ENCODE data around the gene ATF7IP2. TPM values are rescaled to one million over a fixed set of nuclear protein-coding genes. Genes with fewer than 3 reads are reported as not detected.

The ATF7IP2 gene
- total and polyA plus RNA-seq, 9 of the 15 experiments (the other 6 are each of a cell fraction or from before 2014, with no cell fraction given) = 131 to 515 (median 196) TPM

GRCh38 chr16:10356870-10357842 is 28.7 kb upstream of the ATF7IP2 start (continued):
- TF ChIP-seq, protein P1, sequence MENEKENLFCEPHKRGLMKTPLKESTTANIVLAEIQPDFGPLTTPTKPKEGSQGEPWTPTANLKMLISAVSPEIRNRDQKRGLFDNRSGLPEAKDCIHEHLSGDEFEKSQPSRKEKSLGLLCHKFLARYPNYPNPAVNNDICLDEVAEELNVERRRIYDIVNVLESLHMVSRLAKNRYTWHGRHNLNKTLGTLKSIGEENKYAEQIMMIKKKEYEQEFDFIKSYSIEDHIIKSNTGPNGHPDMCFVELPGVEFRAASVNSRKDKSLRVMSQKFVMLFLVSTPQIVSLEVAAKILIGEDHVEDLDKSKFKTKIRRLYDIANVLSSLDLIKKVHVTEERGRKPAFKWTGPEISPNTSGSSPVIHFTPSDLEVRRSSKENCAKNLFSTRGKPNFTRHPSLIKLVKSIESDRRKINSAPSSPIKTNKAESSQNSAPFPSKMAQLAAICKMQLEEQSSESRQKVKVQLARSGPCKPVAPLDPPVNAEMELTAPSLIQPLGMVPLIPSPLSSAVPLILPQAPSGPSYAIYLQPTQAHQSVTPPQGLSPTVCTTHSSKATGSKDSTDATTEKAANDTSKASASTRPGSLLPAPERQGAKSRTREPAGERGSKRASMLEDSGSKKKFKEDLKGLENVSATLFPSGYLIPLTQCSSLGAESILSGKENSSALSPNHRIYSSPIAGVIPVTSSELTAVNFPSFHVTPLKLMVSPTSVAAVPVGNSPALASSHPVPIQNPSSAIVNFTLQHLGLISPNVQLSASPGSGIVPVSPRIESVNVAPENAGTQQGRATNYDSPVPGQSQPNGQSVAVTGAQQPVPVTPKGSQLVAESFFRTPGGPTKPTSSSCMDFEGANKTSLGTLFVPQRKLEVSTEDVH (IDR thresholded peaks at IDR 0.05; ENCODE audit: low read depth, partially characterized antibody) = no peak
- TF ChIP-seq ZNF436 (CRISPR knock-in tag; IDR thresholded peaks at IDR 0.05) (no peak), XRCC5 (IDR thresholded peaks at IDR 0.05; ENCODE audit: low read depth, low read length) (no peak), NRF1 (conservative IDR thresholded peaks at IDR 0.05 in 1 of 2, IDR thresholded peaks at IDR 0.05 in 1 of 2) (0 out of 4 replicates have a peak, but pooled peaks of 1 of the 2 experiments have one; percentile 12), SFPQ (IDR thresholded peaks at IDR 0.05; ENCODE audit: low read depth, low read length) (no peak), ETV5 (CRISPR knock-in tag; IDR thresholded peaks at IDR 0.05; ENCODE audit: low read depth) (no peak), ZBTB26 (CRISPR knock-in tag; IDR thresholded peaks at IDR 0.05) (no peak), MAFK (IDR thresholded peaks at IDR 0.05; ENCODE audit: low read length) (no peak)
- TF ChIP-seq, protein P2, sequence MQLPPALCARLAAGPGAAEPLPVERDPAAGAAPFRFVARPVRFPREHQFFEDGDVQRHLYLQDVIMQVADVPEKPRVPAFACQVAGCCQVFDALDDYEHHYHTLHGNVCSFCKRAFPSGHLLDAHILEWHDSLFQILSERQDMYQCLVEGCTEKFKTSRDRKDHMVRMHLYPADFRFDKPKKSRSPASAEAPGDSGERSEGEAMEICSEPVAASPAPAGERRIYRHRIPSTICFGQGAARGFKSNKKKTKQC (CRISPR knock-in tag; IDR thresholded peaks at IDR 0.05) = no peak
